ENCODE measurements around the gene UGP2. TPM values are rescaled to one million over a fixed set of nuclear protein-coding genes. Genes with fewer than 3 reads are reported as not detected.
A peak's percentile ranks its signal among the peaks of the same experiment; 100 is the strongest.

The UGP2 gene
- polyA plus RNA-seq, 3 donors, result 22.3 to 71.8 (median 49.9) TPM

DNA sequence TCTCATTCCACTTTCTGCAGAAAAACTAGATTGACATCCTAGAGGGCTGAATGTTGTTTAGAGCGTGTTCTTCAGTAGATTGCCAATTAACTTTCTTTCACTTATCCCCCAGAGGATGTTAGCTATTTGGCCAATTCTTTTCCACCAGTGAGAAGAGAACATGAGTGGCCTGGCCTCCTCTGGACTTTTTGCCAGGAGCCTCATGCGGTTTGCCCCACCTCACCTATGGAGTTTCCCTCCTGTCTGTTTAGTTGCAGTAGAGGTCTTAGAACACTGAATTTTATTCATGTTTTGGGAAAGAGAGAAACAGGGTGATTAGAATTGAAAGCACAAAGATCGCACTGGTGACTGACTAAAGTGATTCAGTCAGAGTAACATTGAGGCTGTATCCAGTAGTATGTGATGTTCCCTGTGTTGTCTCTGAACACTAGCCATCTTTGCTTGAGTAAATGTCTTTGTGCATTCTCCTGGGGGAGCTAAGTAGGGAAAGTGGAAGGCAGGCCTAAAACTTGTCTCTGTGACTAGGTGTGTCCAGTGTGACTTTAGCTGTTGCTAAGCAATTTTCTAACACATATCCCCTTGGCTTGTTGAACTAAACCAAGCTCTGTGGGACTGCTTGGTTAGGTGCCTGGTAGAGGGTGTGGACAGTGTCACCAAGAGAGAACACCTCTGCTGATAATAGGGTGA is 34.0 kb downstream of the UGP2 start:
- intact Hi-C loops (cut with micrococcal nuclease), result no loop called here
- no peak overlapping the region for H3K4me3 Mint-ChIP-seq
- peaks cover 60% of the 10 kb centered on the region for H3K79me2 ChIP-seq (ENCODE audit: insufficient read depth, low read length)

DNA sequence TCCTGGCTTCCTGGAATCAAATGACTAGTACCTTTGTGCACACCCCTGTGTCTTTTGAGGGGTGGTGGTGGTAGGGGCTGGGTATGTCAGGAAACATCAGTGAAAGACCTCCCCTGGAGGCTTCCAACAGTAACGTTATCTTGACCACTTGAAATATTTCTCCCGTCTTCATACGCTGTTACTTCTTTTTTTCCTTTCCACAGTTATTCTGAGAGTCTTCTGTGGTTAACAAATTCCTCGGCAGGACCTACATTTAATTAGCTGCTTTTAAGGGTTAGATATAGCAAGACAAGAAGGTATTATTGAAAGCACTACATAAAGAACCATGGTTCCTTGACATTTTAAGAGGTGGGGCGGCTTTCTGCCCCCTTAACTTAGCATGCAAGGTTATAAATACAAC is 34.6 kb downstream of the UGP2 start:
- H3K27me3 Mint-ChIP-seq (ENCODE audit: low read depth in 3 of 3), result no peaks in the 10 kb centered on the region
- TF ChIP-seq, protein P1, sequence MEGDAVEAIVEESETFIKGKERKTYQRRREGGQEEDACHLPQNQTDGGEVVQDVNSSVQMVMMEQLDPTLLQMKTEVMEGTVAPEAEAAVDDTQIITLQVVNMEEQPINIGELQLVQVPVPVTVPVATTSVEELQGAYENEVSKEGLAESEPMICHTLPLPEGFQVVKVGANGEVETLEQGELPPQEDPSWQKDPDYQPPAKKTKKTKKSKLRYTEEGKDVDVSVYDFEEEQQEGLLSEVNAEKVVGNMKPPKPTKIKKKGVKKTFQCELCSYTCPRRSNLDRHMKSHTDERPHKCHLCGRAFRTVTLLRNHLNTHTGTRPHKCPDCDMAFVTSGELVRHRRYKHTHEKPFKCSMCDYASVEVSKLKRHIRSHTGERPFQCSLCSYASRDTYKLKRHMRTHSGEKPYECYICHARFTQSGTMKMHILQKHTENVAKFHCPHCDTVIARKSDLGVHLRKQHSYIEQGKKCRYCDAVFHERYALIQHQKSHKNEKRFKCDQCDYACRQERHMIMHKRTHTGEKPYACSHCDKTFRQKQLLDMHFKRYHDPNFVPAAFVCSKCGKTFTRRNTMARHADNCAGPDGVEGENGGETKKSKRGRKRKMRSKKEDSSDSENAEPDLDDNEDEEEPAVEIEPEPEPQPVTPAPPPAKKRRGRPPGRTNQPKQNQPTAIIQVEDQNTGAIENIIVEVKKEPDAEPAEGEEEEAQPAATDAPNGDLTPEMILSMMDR (IDR thresholded peaks at IDR 0.05), result no peak
- DNase-seq, result no peak
- H3K4me3 ChIP-seq (replicated peaks in 1 of 3; ENCODE audit: low read depth in 2 of 3, low read length in 3 of 3), result no peak overlapping the region
- no peak overlapping the region for H3K27ac ChIP-seq (ENCODE audit: low read depth in 1 of 2, low read length in 2 of 2)
- H3K4me1 Mint-ChIP-seq, result no peaks in the 10 kb centered on the region
- peak overlapping the region in 1 of 7 donors; percentile 44 for H3K27ac Mint-ChIP-seq
- no peak overlapping the region for H3K4me2 ChIP-seq (replicated peaks; ENCODE audit: extremely low read depth, low read length, poor library complexity, severe bottlenecking)
- no peaks in the 10 kb centered on the region for H3K4me1 ChIP-seq (ENCODE audit: control insufficient read depth in 1 of 2, insufficient read depth in 2 of 2, low read length in 2 of 2)
- H3K27me3 ChIP-seq (ENCODE audit: control insufficient read depth in 2 of 2, insufficient read depth in 2 of 2, low read length in 2 of 2), result no peaks in the 10 kb centered on the region
- H3K36me3 Mint-ChIP-seq, result peaks cover 54 to 68% of the 10 kb centered on the region in 2 donors
- no CpG with 5 or more reads among the region's 5 CpGs for WGBS (ENCODE audit: insufficient coverage)
- H3K9me3 ChIP-seq (replicated peaks in 1 of 2; ENCODE audit: control insufficient read depth in 1 of 2, insufficient read depth in 1 of 2, low read length in 2 of 2), result no peaks in the 10 kb centered on the region
- no peak overlapping the region for H3K4me3 Mint-ChIP-seq
- H3K9me3 Mint-ChIP-seq, result no peaks in the 10 kb centered on the region
- intact Hi-C loops (cut with micrococcal nuclease), result no loop called here
- peaks cover 59% of the 10 kb centered on the region for H3K79me2 ChIP-seq (ENCODE audit: insufficient read depth, low read length)
- peaks cover 31 to 88% of the 10 kb centered on the region in 2 donors for H3K36me3 ChIP-seq (replicated peaks in 1 of 2; ENCODE audit: control insufficient read depth in 1 of 2, insufficient read depth in 2 of 2, low read length in 2 of 2)
- peaks cover 44% of the 10 kb centered on the region for H4K20me1 ChIP-seq (ENCODE audit: insufficient read depth, low read length)
- no peak overlapping the region for H2AFZ ChIP-seq (ENCODE audit: insufficient read depth, low read depth, low read length, poor library complexity, severe bottlenecking)
- H3K9ac ChIP-seq (ENCODE audit: insufficient read depth, low read length, poor library complexity, severe bottlenecking), result no peak overlapping the region

More for the DNA sequence above, 34.0 kb downstream of the UGP2 start:
- Histone ChIP-seq H3K9me3 (replicated peaks in 1 of 2; ENCODE audit: control insufficient read depth in 1 of 2, insufficient read depth in 1 of 2, low read length in 2 of 2) (no peaks in the 10 kb centered on the region), H3K36me3 (replicated peaks in 1 of 2; ENCODE audit: control insufficient read depth in 1 of 2, insufficient read depth in 2 of 2, low read length in 2 of 2) (peaks cover 25 to 82% of the 10 kb centered on the region in 2 donors), H3K4me3 (replicated peaks in 1 of 3; ENCODE audit: low read depth in 2 of 3, low read length in 3 of 3) (no peak overlapping the region), H3K9ac (ENCODE audit: insufficient read depth, low read length, poor library complexity, severe bottlenecking) (no peak overlapping the region), H4K20me1 (ENCODE audit: insufficient read depth, low read length) (peaks cover 41% of the 10 kb centered on the region), H3K4me1 (ENCODE audit: control insufficient read depth in 1 of 2, insufficient read depth in 2 of 2, low read length in 2 of 2) (no peaks in the 10 kb centered on the region), H2AFZ (ENCODE audit: insufficient read depth, low read depth, low read length, poor library complexity, severe bottlenecking) (no peak overlapping the region), H3K4me2 (replicated peaks; ENCODE audit: extremely low read depth, low read length, poor library complexity, severe bottlenecking) (no peak overlapping the region), H3K27ac (ENCODE audit: low read depth in 1 of 2, low read length in 2 of 2) (peak overlapping the region in 1 of 2 donors; percentile 40), H3K27me3 (ENCODE audit: control insufficient read depth in 2 of 2, insufficient read depth in 2 of 2, low read length in 2 of 2) (no peaks in the 10 kb centered on the region)
- H3K27ac Mint-ChIP-seq, result peak overlapping the region in 1 of 7 donors; percentile 32
- H3K9me3 Mint-ChIP-seq, result no peaks in the 10 kb centered on the region
- TF ChIP-seq, protein P1 (IDR thresholded peaks at IDR 0.05), result no peak
- WGBS (ENCODE audit: insufficient coverage), result 100% methylated on average over 1 of the region's 3 CpGs
- H3K36me3 Mint-ChIP-seq, result peaks cover 48 to 69% of the 10 kb centered on the region in 2 donors
- peaks cover 2% of the 10 kb centered on the region for H3K4me1 Mint-ChIP-seq
- H3K27me3 Mint-ChIP-seq (ENCODE audit: low read depth in 3 of 3), result no peaks in the 10 kb centered on the region
- no peak for DNase-seq
